H1 (cell line): Measurements from ENCODE around the gene C1orf74. TPM values are rescaled to one million over a fixed set of nuclear protein-coding genes. Genes with fewer than 3 reads are reported as not detected.

Experiments used
- CTCF ChIA-PET: fragments of 300-600 bp; sonication (Branson Sonifier 250); formaldehyde crosslinking; loops from one replicate; lab custom pipeline; 2021; ENCODE audit not compliant: partially characterized antibody; lab: Charles Lee
- POLR2A ChIA-PET: fragments of 300-600 bp; sonication (Branson Sonifier 250); formaldehyde crosslinking; loops from one replicate; lab custom pipeline; 2021; ENCODE audit warnings: inconsistent platforms; ENCODE audit not compliant: partially characterized antibody; lab: Charles Lee
- DNase-seq, 2 experiments: peaks; one replicate each; pipeline versions ENCODE4 v3.0.0 to v3.0.0-alpha.2; 2010 to 2022; ENCODE audit warnings: low spot score in 2 of 2, low read depth in 1 of 2, mixed read lengths in 1 of 2
- FAIRE-seq: peaks from 2 replicates; lab custom pipeline; 2011; peaks lifted over from hg19 to GRCh38; lab: Jason Lieb, UNC
- H2AFZ ChIP-seq: 2 replicates; pipeline ENCODE4 v1.8.1; 2012; ENCODE audit warnings: low read length, inconsistent platforms
- H2AK5ac ChIP-seq: 2 replicates; pipeline ENCODE4 v1.6.1; 2013; ENCODE audit warnings: low read depth, low read length
- H2BK120ac ChIP-seq: replicated peaks from 2 replicates; pipeline ENCODE3; 2013; ENCODE audit warnings: low read depth, low read length, inconsistent platforms
- H2BK12ac ChIP-seq: 2 replicates; pipeline ENCODE4 v1.6.1; 2013; ENCODE audit warnings: low read depth, low read length
- H2BK15ac ChIP-seq: 2 replicates; pipeline ENCODE4 v1.6.1; 2013; ENCODE audit warnings: low read length
- H2BK20ac ChIP-seq: 2 replicates; pipeline ENCODE4 v1.6.1; 2013; ENCODE audit warnings: low read length
- H2BK5ac ChIP-seq: 2 replicates; pipeline ENCODE4 v1.6.1; 2013; ENCODE audit warnings: low read depth, low read length
- H3K14ac ChIP-seq: 2 replicates; pipeline ENCODE4 v1.6.1; 2013; ENCODE audit warnings: inconsistent platforms; ENCODE audit not compliant: insufficient read length
- H3K18ac ChIP-seq: 2 replicates; pipeline ENCODE4 v1.6.1; 2013; ENCODE audit warnings: low read length; ENCODE audit errors: extremely low read depth
- H3K23ac ChIP-seq: 2 replicates; pipeline ENCODE4 v1.6.1; 2013; ENCODE audit warnings: inconsistent platforms; ENCODE audit not compliant: insufficient read length
- H3K23me2 ChIP-seq: 2 replicates; pipeline ENCODE4 v1.6.1; 2013; ENCODE audit warnings: low read depth, low read length
- H3K27ac ChIP-seq: 2 replicates; pipeline ENCODE4 v1.6.1; 2011; ENCODE audit warnings: low read depth, low read length, inconsistent platforms
- H3K27me3 ChIP-seq, 4 experiments: replicated peaks in 1 of 4; 1 replicate in 1 of 4; 2 replicates in 3 of 4; pipeline versions ENCODE4 v1.6.1 to v1.8.1; 2011 to 2013; ENCODE audit warnings: low read length in 3 of 4, mild to moderate bottlenecking in 3 of 4, inconsistent platforms in 2 of 4, mixed read lengths in 2 of 4, moderate library complexity in 1 of 4; ENCODE audit not compliant: control insufficient read depth in 3 of 4, insufficient read depth in 3 of 4; ENCODE audit errors: extremely low read depth in 1 of 4
- H3K36me3 ChIP-seq, 4 experiments: 2 replicates each; pipeline versions ENCODE4 v1.6.1 to v1.8.1; 2011 to 2013; ENCODE audit warnings: mild to moderate bottlenecking in 4 of 4, low read length in 3 of 4, moderate library complexity in 2 of 4, control low read depth in 1 of 4, inconsistent platforms in 1 of 4; ENCODE audit not compliant: insufficient read depth in 4 of 4, control insufficient read depth in 2 of 4
- H3K4ac ChIP-seq: replicated peaks from 2 replicates; pipeline ENCODE3; 2013; ENCODE audit warnings: low read length, low read depth, mixed read lengths, inconsistent platforms; ENCODE audit not compliant: insufficient read length
- H3K4me1 ChIP-seq, 4 experiments: replicated peaks in 1 of 4; 1 replicate in 1 of 4; 2 replicates in 3 of 4; pipeline versions ENCODE4 v1.6.1 to v1.8.1; 2011 to 2013; ENCODE audit warnings: low read length in 3 of 4, inconsistent platforms in 2 of 4, mixed read lengths in 1 of 4; ENCODE audit not compliant: insufficient read depth in 4 of 4, control insufficient read depth in 3 of 4
- H3K4me2 ChIP-seq, 2 experiments: 2 replicates each; pipeline versions ENCODE4 v1.6.1 to v1.8.1; 2011 to 2013; ENCODE audit warnings: low read depth in 2 of 2, low read length in 2 of 2, control low read depth in 1 of 2, inconsistent platforms in 1 of 2, mild to moderate bottlenecking in 1 of 2; ENCODE audit not compliant: insufficient read depth in 1 of 2
- H3K4me3 ChIP-seq, 4 experiments: fragments of 200-600, 300-600 bp in 1 of 4; sonication (generic), shearing (Covaris generic), sonication (Bioruptor Twin) in 1 of 4; 2 replicates each; pipeline versions ENCODE4 v1.5.1 to v1.8.1; 2011 to 2016; ENCODE audit warnings: low read length in 4 of 4, low read depth in 3 of 4, control low read depth in 2 of 4, inconsistent platforms in 2 of 4, mild to moderate bottlenecking in 2 of 4, mixed read lengths in 1 of 4, moderate library complexity in 1 of 4; ENCODE audit not compliant: insufficient read depth in 2 of 4; ENCODE audit errors: extremely low read depth in 1 of 4
- H3K56ac ChIP-seq: replicated peaks from 2 replicates; pipeline ENCODE3; 2013; ENCODE audit warnings: low read depth, mild to moderate bottlenecking, mixed read lengths, low read length, inconsistent platforms; ENCODE audit not compliant: insufficient read length
- H3K79me1 ChIP-seq: 2 replicates; pipeline ENCODE4 v1.6.1; 2013; ENCODE audit warnings: low read depth, low read length, control low read depth
- H3K79me2 ChIP-seq, 2 experiments: 2 replicates each; pipeline versions ENCODE4 v1.6.1 to v1.8.1; 2012 to 2013; ENCODE audit warnings: low read length in 2 of 2, mild to moderate bottlenecking in 2 of 2, inconsistent platforms in 1 of 2; ENCODE audit not compliant: insufficient read depth in 2 of 2, control insufficient read depth in 1 of 2
- H3K9ac ChIP-seq, 4 experiments: replicated peaks in 1 of 4; 1 replicate in 1 of 4; 2 replicates in 3 of 4; pipeline versions ENCODE4 v1.6.1 to v1.8.1; 2011 to 2013; ENCODE audit warnings: low read depth in 3 of 4, low read length in 3 of 4, control low read depth in 2 of 4, mild to moderate bottlenecking in 2 of 4, moderate library complexity in 2 of 4, inconsistent platforms in 1 of 4; ENCODE audit errors: extremely low read depth in 1 of 4
- H3K9me3 ChIP-seq, 2 experiments: 2 replicates each; pipeline versions ENCODE4 v1.6.1 to v1.8.1; 2012 to 2013; ENCODE audit warnings: mild to moderate bottlenecking in 2 of 2, moderate library complexity in 2 of 2, control low read depth in 1 of 2, inconsistent platforms in 1 of 2, low read depth in 1 of 2, low read length in 1 of 2, mixed read lengths in 1 of 2; ENCODE audit not compliant: insufficient read depth in 2 of 2
- H4K20me1 ChIP-seq, 2 experiments: replicated peaks in 1 of 2; 2 replicates each; pipeline versions ENCODE3 to v1.8.1; 2011 to 2013; ENCODE audit warnings: inconsistent platforms in 2 of 2, low read length in 2 of 2, mild to moderate bottlenecking in 1 of 2; ENCODE audit not compliant: insufficient read depth in 2 of 2, control insufficient read depth in 1 of 2
- H4K5ac ChIP-seq: 2 replicates; pipeline ENCODE4 v1.6.1; 2013; ENCODE audit warnings: low read length, low read depth, mixed read lengths, inconsistent platforms; ENCODE audit not compliant: insufficient read length
- H4K8ac ChIP-seq: 2 replicates; pipeline ENCODE4 v1.8.0; 2013; ENCODE audit warnings: mild to moderate bottlenecking, moderate library complexity, low read length, inconsistent platforms; ENCODE audit not compliant: insufficient read depth; ENCODE audit errors: extremely low read depth
- H4K91ac ChIP-seq: replicated peaks from 2 replicates; pipeline ENCODE3; 2013; ENCODE audit warnings: low read length, mixed read lengths, inconsistent platforms; ENCODE audit not compliant: insufficient read length
- ATF2 ChIP-seq: IDR thresholded peaks from 2 replicates; pipeline ENCODE4 v1.6.1; 2012; ENCODE audit warnings: low read length, inconsistent platforms
- ATF3 ChIP-seq: IDR thresholded peaks from 2 replicates; pipeline ENCODE4 v1.6.1; 2011; ENCODE audit warnings: low read depth, mild to moderate bottlenecking, low read length; ENCODE audit not compliant: insufficient read depth
- BACH1 ChIP-seq: IDR thresholded peaks from 2 replicates; pipeline ENCODE4 v1.6.1; 2012; ENCODE audit warnings: low read length, improper control_type of control experiment
- CHD2 ChIP-seq: IDR thresholded peaks from 2 replicates; pipeline ENCODE4 v1.6.1; 2012; ENCODE audit warnings: low read length, improper control_type of control experiment
- CREB1 ChIP-seq: IDR thresholded peaks from 2 replicates; pipeline ENCODE4 v1.6.1; 2012; ENCODE audit warnings: inconsistent platforms
- CTBP2 ChIP-seq: IDR thresholded peaks from 2 replicates; pipeline ENCODE4 v1.7.0; 2011; ENCODE audit warnings: borderline replicate concordance, mild to moderate bottlenecking, moderate library complexity, mixed read lengths, low read length; ENCODE audit not compliant: insufficient read depth, insufficient read length
- POLR2AphosphoS5 ChIP-seq: IDR thresholded peaks from 2 replicates; pipeline ENCODE4 v1.6.1; 2011; ENCODE audit warnings: low read depth, low read length
- RFX5 ChIP-seq: IDR thresholded peaks from 2 replicates; pipeline ENCODE4 v1.6.1; 2011; ENCODE audit warnings: low read depth, low read length, improper control_type of control experiment, borderline replicate concordance
- SRF ChIP-seq: IDR thresholded peaks from 2 replicates; pipeline ENCODE4 v1.6.1; 2011; ENCODE audit warnings: mild to moderate bottlenecking, low read depth, low read length, moderate library complexity
- TAF1 ChIP-seq: IDR thresholded peaks from 2 replicates; pipeline ENCODE4 v1.6.1; 2011; ENCODE audit warnings: mild to moderate bottlenecking, low read depth, low read length
- TAF7 ChIP-seq: optimal IDR thresholded peaks from 2 replicates; pipeline ENCODE3; 2011; ENCODE audit warnings: low read depth, mild to moderate bottlenecking, inconsistent platforms, low read length, moderate library complexity, borderline replicate concordance
- TCF12 ChIP-seq: IDR thresholded peaks from 2 replicates; pipeline ENCODE4 v1.6.1; 2011; ENCODE audit warnings: low read depth, mild to moderate bottlenecking, low read length
- WGBS, 2 experiments: shearing (Covaris generic) in 1 of 2; methylation state at CpG; one replicate each; pipeline versions ENCODE4 v1.1.6 to v1.1.7; 2013 to 2015; ENCODE audit warnings: low lambda C conversion rate in 2 of 2, mixed read lengths in 2 of 2, inconsistent platforms in 1 of 2, low coverage in 1 of 2, missing lambda C conversion rate in 1 of 2; ENCODE audit not compliant: insufficient replicate concordance in 2 of 2, insufficient coverage in 1 of 2, insufficient read length in 1 of 2; ENCODE audit errors: extremely low coverage in 1 of 2, missing lambda C conversion rate in 1 of 2; 5-methylcytosine and 5-hydroxymethylcytosine counted together
- polyA plus RNA-seq, 7 experiments: library from polyadenylated mRNA; depleted of rRNA in 3 of 7; stranded (reverse) in 5 of 7; unstranded in 2 of 7; fragments of >200 nt in 5 of 7; fragments of 200-250 nt in 2 of 7; gene quantifications; 1 replicate in 5 of 7; 2 replicates in 1 of 7; 4 replicates in 1 of 7; pipeline versions ENCODE4 v1.2.1 to v1.2.3, GENCODE V29; 2011 to 2013; ENCODE audit warnings: missing spikeins in 2 of 7, mixed read lengths in 2 of 7
- total RNA-seq: library from RNA; stranded (reverse); fragmentation: NEBNext Ultra II Directional; extraction: Animal tissue kit (Norgen Biotek cat#: 25700); gene quantifications from 2 replicates; pipeline ENCODE4 v1.2.1, GENCODE V29; 2021

The C1orf74 gene
- total and polyA plus RNA-seq, 2 of the 8 experiments (the other 6 are each of a cell fraction or from before 2014, with no cell fraction given), result 3.1 to 3.9 TPM

- H3K4me3 ChIP-seq, result no peak overlapping the region
- no peaks in the 10 kb centered on the region for H3K79me1 ChIP-seq
- no peak for TF ChIP-seq ATF2
- TF ChIP-seq TAF7, result no peak
- no peak for TF ChIP-seq RFX5
- no peak for TF ChIP-seq CTBP2
- TF ChIP-seq BACH1, result no peak
- no peak for TF ChIP-seq TAF1
- no peak for TF ChIP-seq CHD2
- TF ChIP-seq ATF3, result no peak
- TF ChIP-seq CREB1, result no peak
- TF ChIP-seq POLR2AphosphoS5, result no peak
- no peak for TF ChIP-seq TCF12
- no peak for TF ChIP-seq SRF
Measured at GRCh38 chr1:209819058-209819457, 34.7 kb upstream of the C1orf74 start.

More at GRCh38 chr1:209819058-209819457, 34.7 kb upstream of the C1orf74 start:
- no peak overlapping the region for H2BK20ac ChIP-seq
- no peak overlapping the region for H4K5ac ChIP-seq
- H3K9me3 ChIP-seq, result no peaks in the 10 kb centered on the region
- no peak overlapping the region for H2BK5ac ChIP-seq
- H4K20me1 ChIP-seq, result no peaks in the 10 kb centered on the region
- no peak overlapping the region for H2AFZ ChIP-seq
- no peak overlapping the region for H2AK5ac ChIP-seq
- peaks cover 0 to 2% (median 0%) of the 10 kb centered on the region in 4 experiments; a peak in 3 of 7 replicates for H3K4me1 ChIP-seq
- no peak overlapping the region for H2BK15ac ChIP-seq
- FAIRE-seq, result no peak
- H3K56ac ChIP-seq, result no peak overlapping the region
- H3K27me3 ChIP-seq, result no peaks in the 10 kb centered on the region; a peak in 1 of 7 replicates
- H3K23me2 ChIP-seq, result no peaks in the 10 kb centered on the region
- ChIA-PET POLR2A (interaction anchor here (1.1 kb wide), 1 partner anchor 24 kb away, joined by 3 read pairs; no protein-coding TSS in a partner anchor), CTCF (interaction anchor here (0.7 to 11.7 kb wide), 3 partner anchors 9 to 542 kb away, joined by 4 to 254 read pairs (median 8); partner anchors contain the start of gene IRF6)
- no peak overlapping the region for H3K4ac ChIP-seq
- H3K14ac ChIP-seq, result no peak overlapping the region
- H3K4me2 ChIP-seq, result no peak overlapping the region
- WGBS, 2 experiments, result 56% methylated on average over 1 of the region's 1 CpG; no CpG with 5 or more reads in 1 of the 2 experiments
- H2BK12ac ChIP-seq, result no peak overlapping the region
- H3K79me2 ChIP-seq, result no peaks in the 10 kb centered on the region
- H4K91ac ChIP-seq, result no peak overlapping the region
- no peak overlapping the region for H2BK120ac ChIP-seq
- H4K8ac ChIP-seq, result no peak overlapping the region
- no peak overlapping the region for H3K18ac ChIP-seq
- H3K27ac ChIP-seq, result no peak overlapping the region
- no peak overlapping the region for H3K23ac ChIP-seq
- H3K36me3 ChIP-seq, result no peaks in the 10 kb centered on the region
- DNase-seq, result no peak
- no peak overlapping the region for H3K9ac ChIP-seq
